HepG2 (cell line): ENCODE results near the gene KLC4. TPM values are rescaled to one million over a fixed set of nuclear protein-coding genes. Genes with fewer than 3 reads are reported as not detected.
A peak's percentile ranks its signal among the peaks of the same experiment; 100 is the strongest.

ENCODE experiments used
- FLYWCH1 ChIP-seq: sonication (generic); formaldehyde crosslinking; IDR thresholded peaks from 2 replicates; pipeline ENCODE4 v1.8.1; 2023; ENCODE audit warnings: mild to moderate bottlenecking, missing genetic modification reagents
- GABPA ChIP-seq, 2 experiments: IDR thresholded peaks; 2 replicates each; pipeline ENCODE4 v1.6.1; 2011 to 2016; ENCODE audit warnings: low read depth in 2 of 2, low read length in 1 of 2, missing biosample characterization in 1 of 2, missing genetic modification characterization in 1 of 2
- GATA4 ChIP-seq: sonication (generic); IDR thresholded peaks from 2 replicates; pipeline ENCODE4 v1.6.1; 2016; ENCODE audit warnings: antibody characterized with exemption, low read depth, borderline replicate concordance
- HOXA9 ChIP-seq: sonication (generic); formaldehyde crosslinking; IDR thresholded peaks from 2 replicates; pipeline ENCODE4 v1.8.1; 2022; ENCODE audit warnings: missing genetic modification reagents, mild to moderate bottlenecking, moderate library complexity, borderline replicate concordance
- IKZF5 ChIP-seq: IDR thresholded peaks from 2 replicates; pipeline ENCODE4 v1.6.1; 2018; ENCODE audit warnings: missing genetic modification reagents, mild to moderate bottlenecking, missing compliant biosample characterization
- JUND ChIP-seq: sonication (generic); formaldehyde crosslinking; IDR thresholded peaks from 2 replicates; pipeline ENCODE4 v1.8.0; 2022; ENCODE audit warnings: mild to moderate bottlenecking, missing genetic modification reagents
- MTERF4 ChIP-seq: sonication (generic); formaldehyde crosslinking; IDR thresholded peaks from 2 replicates; pipeline ENCODE4 v1.8.0; 2023; ENCODE audit warnings: mild to moderate bottlenecking, missing genetic modification reagents
- REL ChIP-seq: sonication (generic); formaldehyde crosslinking; conservative IDR thresholded peaks from 2 replicates; pipeline ENCODE4 v1.8.0; 2022; ENCODE audit warnings: mild to moderate bottlenecking, missing genetic modification reagents, moderate library complexity
- SMAD1 ChIP-seq: sonication (generic); formaldehyde crosslinking; IDR thresholded peaks from 2 replicates; pipeline ENCODE4 v1.4.0; 2020; ENCODE audit warnings: missing genetic modification reagents, low read depth, mild to moderate bottlenecking, borderline replicate concordance
- SNRNP70 ChIP-seq: fragments of 200-400 bp; formaldehyde crosslinking; IDR thresholded peaks from 2 replicates; pipeline ENCODE4 v1.6.1; 2017; ENCODE audit warnings: mild to moderate bottlenecking, low read depth, low read length, moderate library complexity
- ZBTB10 ChIP-seq: sonication (generic); formaldehyde crosslinking; IDR thresholded peaks from 2 replicates; pipeline ENCODE4 v1.4.0; 2020; ENCODE audit warnings: missing genetic modification reagents, borderline replicate concordance
- ZNF709 ChIP-seq: sonication (generic); formaldehyde crosslinking; IDR thresholded peaks from 2 replicates; pipeline ENCODE4 v1.5.0; 2020; ENCODE audit warnings: mild to moderate bottlenecking, missing genetic modification reagents
- ZNF784 ChIP-seq: sonication (generic); formaldehyde crosslinking; IDR thresholded peaks from 2 replicates; pipeline ENCODE4 v1.5.1; 2020; ENCODE audit warnings: missing genetic modification reagents, mild to moderate bottlenecking, borderline replicate concordance
- ZNF816 ChIP-seq: sonication (generic); formaldehyde crosslinking; IDR thresholded peaks from 2 replicates; pipeline ENCODE4 v1.8.0; 2022; ENCODE audit warnings: missing genetic modification reagents, mild to moderate bottlenecking, borderline replicate concordance
- ZSCAN30 ChIP-seq: sonication (generic); formaldehyde crosslinking; IDR thresholded peaks from 2 replicates; pipeline ENCODE4 v1.5.0; 2020; ENCODE audit warnings: mild to moderate bottlenecking, missing genetic modification reagents
- polyA plus RNA-seq, 8 experiments: library from polyadenylated mRNA; depleted of rRNA in 3 of 8; stranded (reverse) in 7 of 8; unstranded in 1 of 8; fragments of >200 nt; fragmentation: Illumina TruSeq in 4 of 8; extraction: Trizol in 4 of 8; gene quantifications; 2 replicates each; pipeline versions ENCODE4 v1.2.1 to v1.2.3, GENCODE V29; 2011 to 2016; ENCODE audit warnings: low read depth in 4 of 8, missing spikeins in 1 of 8, mixed read lengths in 1 of 8; ENCODE audit not compliant: insufficient read depth in 1 of 8
- total RNA-seq, 5 experiments: library from RNA; depleted of rRNA; stranded (reverse); fragments of >200 nt; fragmentation: Illumina TruSeq; extraction: Trizol; gene quantifications; 2 replicates each; pipeline ENCODE4 v1.2.3, GENCODE V29; 2016; ENCODE audit warnings: low read depth in 1 of 5
- TF ChIP-seq, protein P1 (sequence below): IDR thresholded peaks from 2 replicates; pipeline ENCODE4 v1.6.1; 2016; ENCODE audit warnings: low read depth, missing genetic modification reagents, missing compliant biosample characterization

Gene KLC4
- total and polyA plus RNA-seq, 2 of the 13 experiments (the other 11 are each of a cell fraction or from before 2014, with no cell fraction given): 45.4 to 70.4 TPM

DNA sequence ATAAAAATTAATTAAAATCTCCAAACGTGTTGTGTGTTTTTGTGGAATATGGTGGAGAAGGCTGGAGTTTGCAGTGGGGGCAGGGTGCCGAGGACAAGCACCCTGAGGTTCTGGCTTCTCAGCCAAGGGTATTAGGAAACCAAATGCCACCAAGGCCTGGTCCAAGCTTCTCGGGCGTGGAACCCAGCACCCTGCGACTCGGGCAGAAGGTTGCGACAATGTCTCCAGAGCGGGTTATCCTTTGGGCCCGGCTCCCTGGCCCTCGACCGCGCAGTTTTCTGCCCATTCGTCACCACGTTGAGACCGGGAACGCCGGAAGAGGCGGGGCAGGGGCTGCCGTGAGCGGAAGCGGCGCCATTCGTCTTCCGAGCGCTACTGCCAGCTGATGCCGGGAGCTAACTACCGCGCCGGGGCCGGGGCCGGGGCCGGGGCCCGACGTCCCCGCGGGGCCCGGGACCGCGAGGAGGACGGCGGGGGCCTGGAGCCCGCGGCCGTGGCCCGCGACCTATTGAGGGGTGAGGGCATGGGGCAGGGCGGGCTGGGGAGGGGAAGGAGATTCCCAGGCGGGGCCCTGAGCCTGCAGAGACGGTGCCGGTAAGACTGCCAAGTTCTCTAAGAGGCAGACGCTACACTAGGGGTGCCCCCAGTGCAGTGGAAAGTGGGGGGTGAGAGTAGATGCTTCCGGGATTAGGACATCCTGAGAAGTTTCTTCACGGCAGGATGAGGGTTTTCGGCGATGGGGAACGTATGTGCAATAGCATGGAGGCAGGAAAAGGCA lies 38.0 kb upstream of the KLC4 start, which contains the start of gene RRP36 (continued):
- no peak for TF ChIP-seq FLYWCH1 (CRISPR knock-in tag)
- TF ChIP-seq GABPA (IDR thresholded peaks at IDR 0.05; ENCODE audit: low read depth, low read length): peak; percentile 91
- peak; percentile 93 for TF ChIP-seq GABPA (CRISPR knock-in tag; IDR thresholded peaks at IDR 0.05; ENCODE audit: low read depth)
- TF ChIP-seq ZNF816 (CRISPR knock-in tag): peak; percentile 35; the same call in 1 of the 2 replicates
- peak; percentile 47; the same call in 1 of the 2 replicates for TF ChIP-seq SMAD1
- TF ChIP-seq HOXA9 (CRISPR knock-in tag): peak; percentile 54; the same call in 1 of the 2 replicates
- TF ChIP-seq GATA4: peak; percentile 37; the same call in 1 of the 2 replicates
- TF ChIP-seq ZBTB10 (CRISPR knock-in tag): no peak; the same call in 1 of the 2 replicates
- TF ChIP-seq REL (CRISPR knock-in tag): peak; percentile 73; the same call in 1 of the 2 replicates
- no peak for TF ChIP-seq ZSCAN30 (CRISPR knock-in tag)
- TF ChIP-seq JUND (CRISPR knock-in tag): peak; percentile 40; the same call in 1 of the 2 replicates
- TF ChIP-seq SNRNP70: no peak
- TF ChIP-seq, protein P1, sequence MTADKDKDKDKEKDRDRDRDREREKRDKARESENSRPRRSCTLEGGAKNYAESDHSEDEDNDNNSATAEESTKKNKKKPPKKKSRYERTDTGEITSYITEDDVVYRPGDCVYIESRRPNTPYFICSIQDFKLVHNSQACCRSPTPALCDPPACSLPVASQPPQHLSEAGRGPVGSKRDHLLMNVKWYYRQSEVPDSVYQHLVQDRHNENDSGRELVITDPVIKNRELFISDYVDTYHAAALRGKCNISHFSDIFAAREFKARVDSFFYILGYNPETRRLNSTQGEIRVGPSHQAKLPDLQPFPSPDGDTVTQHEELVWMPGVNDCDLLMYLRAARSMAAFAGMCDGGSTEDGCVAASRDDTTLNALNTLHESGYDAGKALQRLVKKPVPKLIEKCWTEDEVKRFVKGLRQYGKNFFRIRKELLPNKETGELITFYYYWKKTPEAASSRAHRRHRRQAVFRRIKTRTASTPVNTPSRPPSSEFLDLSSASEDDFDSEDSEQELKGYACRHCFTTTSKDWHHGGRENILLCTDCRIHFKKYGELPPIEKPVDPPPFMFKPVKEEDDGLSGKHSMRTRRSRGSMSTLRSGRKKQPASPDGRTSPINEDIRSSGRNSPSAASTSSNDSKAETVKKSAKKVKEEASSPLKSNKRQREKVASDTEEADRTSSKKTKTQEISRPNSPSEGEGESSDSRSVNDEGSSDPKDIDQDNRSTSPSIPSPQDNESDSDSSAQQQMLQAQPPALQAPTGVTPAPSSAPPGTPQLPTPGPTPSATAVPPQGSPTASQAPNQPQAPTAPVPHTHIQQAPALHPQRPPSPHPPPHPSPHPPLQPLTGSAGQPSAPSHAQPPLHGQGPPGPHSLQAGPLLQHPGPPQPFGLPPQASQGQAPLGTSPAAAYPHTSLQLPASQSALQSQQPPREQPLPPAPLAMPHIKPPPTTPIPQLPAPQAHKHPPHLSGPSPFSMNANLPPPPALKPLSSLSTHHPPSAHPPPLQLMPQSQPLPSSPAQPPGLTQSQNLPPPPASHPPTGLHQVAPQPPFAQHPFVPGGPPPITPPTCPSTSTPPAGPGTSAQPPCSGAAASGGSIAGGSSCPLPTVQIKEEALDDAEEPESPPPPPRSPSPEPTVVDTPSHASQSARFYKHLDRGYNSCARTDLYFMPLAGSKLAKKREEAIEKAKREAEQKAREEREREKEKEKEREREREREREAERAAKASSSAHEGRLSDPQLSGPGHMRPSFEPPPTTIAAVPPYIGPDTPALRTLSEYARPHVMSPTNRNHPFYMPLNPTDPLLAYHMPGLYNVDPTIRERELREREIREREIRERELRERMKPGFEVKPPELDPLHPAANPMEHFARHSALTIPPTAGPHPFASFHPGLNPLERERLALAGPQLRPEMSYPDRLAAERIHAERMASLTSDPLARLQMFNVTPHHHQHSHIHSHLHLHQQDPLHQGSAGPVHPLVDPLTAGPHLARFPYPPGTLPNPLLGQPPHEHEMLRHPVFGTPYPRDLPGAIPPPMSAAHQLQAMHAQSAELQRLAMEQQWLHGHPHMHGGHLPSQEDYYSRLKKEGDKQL (CRISPR knock-in tag): no peak
- TF ChIP-seq MTERF4: no peak
- peak; percentile 83; the same call in 1 of the 2 replicates for TF ChIP-seq ZNF784 (CRISPR knock-in tag)
- no peak for TF ChIP-seq IKZF5 (CRISPR knock-in tag)
- TF ChIP-seq ZNF709 (CRISPR knock-in tag): no peak
